ENCODE results near the gene PALLD.

PALLD gene

GRCh38 chr4:168878623-168879022 lies 381.8 kb downstream of the PALLD start:
- Histone ChIP-seq H4K20me1 (ENCODE audit: insufficient read depth, low read length) (no peaks in the 10 kb centered on the region), H2AFZ (ENCODE audit: low read length) (no peak overlapping the region), H3K4me2 (ENCODE audit: low read length) (no peak overlapping the region), H3K9me2 (ENCODE audit: low read depth, low read length) (no peaks in the 10 kb centered on the region), H3K4me3 (ENCODE audit: low read depth, low read length, poor library complexity, severe bottlenecking) (no peak overlapping the region), H3K9ac (ENCODE audit: low read length) (no peak overlapping the region), H3K36me3 (ENCODE audit: insufficient read depth, low read length) (no peaks in the 10 kb centered on the region), H3K4me1 (ENCODE audit: insufficient read depth, low read length, severe bottlenecking) (no peaks in the 10 kb centered on the region), H3K27me3 (ENCODE audit: insufficient read depth, low read length) (0 out of 2 replicates have a peak, but pooled peaks cover 3% of the 10 kb centered on the region), H3K27ac (ENCODE audit: low read depth, low read length, poor library complexity, severe bottlenecking) (no peak overlapping the region), H3F3A (ENCODE audit: insufficient read depth, low read length) (no peaks in the 10 kb centered on the region), H3K9me3 (ENCODE audit: low read length) (no peaks in the 10 kb centered on the region), H3K79me2 (ENCODE audit: insufficient read depth, low read length) (no peaks in the 10 kb centered on the region)
- TF ChIP-seq EZH2 (IDR thresholded peaks at IDR 0.05; ENCODE audit: borderline replicate concordance, low read length), result no peak

GRCh38 chr4:168879188-168879587 lies 382.3 kb downstream of the PALLD start:
- TF ChIP-seq CTCF (IDR thresholded peaks at IDR 0.05; ENCODE audit: low read length) (no peak), EZH2 (IDR thresholded peaks at IDR 0.05; ENCODE audit: borderline replicate concordance, low read length) (no peak)
- Histone ChIP-seq H3K9ac (ENCODE audit: low read length) (no peak overlapping the region), H3K9me3 (ENCODE audit: low read length) (no peaks in the 10 kb centered on the region), H3K4me3 (ENCODE audit: low read depth, low read length, poor library complexity, severe bottlenecking) (no peak overlapping the region), H3F3A (ENCODE audit: insufficient read depth, low read length) (no peaks in the 10 kb centered on the region), H3K4me2 (ENCODE audit: low read length) (no peak overlapping the region), H4K20me1 (ENCODE audit: insufficient read depth, low read length) (no peaks in the 10 kb centered on the region), H3K36me3 (ENCODE audit: insufficient read depth, low read length) (no peaks in the 10 kb centered on the region), H3K27ac (ENCODE audit: low read depth, low read length, poor library complexity, severe bottlenecking) (no peak overlapping the region), H3K27me3 (ENCODE audit: insufficient read depth, low read length) (0 out of 2 replicates have a peak, but pooled peaks cover 3% of the 10 kb centered on the region), H2AFZ (ENCODE audit: low read length) (no peak overlapping the region), H3K4me1 (ENCODE audit: insufficient read depth, low read length, severe bottlenecking) (no peaks in the 10 kb centered on the region), H3K9me2 (ENCODE audit: low read depth, low read length) (no peaks in the 10 kb centered on the region), H3K79me2 (ENCODE audit: insufficient read depth, low read length) (no peaks in the 10 kb centered on the region)

GRCh38 chr4:168880072-168880675 lies 383.3 kb downstream of the PALLD start:
- Histone ChIP-seq H3K4me2 (ENCODE audit: low read length) (no peak overlapping the region), H3K9me2 (ENCODE audit: low read depth, low read length) (no peaks in the 10 kb centered on the region), H3K79me2 (ENCODE audit: insufficient read depth, low read length) (no peaks in the 10 kb centered on the region), H3K36me3 (ENCODE audit: insufficient read depth, low read length) (no peaks in the 10 kb centered on the region), H3K4me3 (ENCODE audit: low read depth, low read length, poor library complexity, severe bottlenecking) (no peak overlapping the region), H3K4me1 (ENCODE audit: insufficient read depth, low read length, severe bottlenecking) (no peaks in the 10 kb centered on the region), H4K20me1 (ENCODE audit: insufficient read depth, low read length) (no peaks in the 10 kb centered on the region), H3F3A (ENCODE audit: insufficient read depth, low read length) (no peaks in the 10 kb centered on the region), H3K27me3 (ENCODE audit: insufficient read depth, low read length) (0 out of 2 replicates have a peak, but pooled peaks cover 3% of the 10 kb centered on the region), H3K27ac (ENCODE audit: low read depth, low read length, poor library complexity, severe bottlenecking) (no peak overlapping the region), H2AFZ (ENCODE audit: low read length) (no peak overlapping the region), H3K9ac (ENCODE audit: low read length) (no peak overlapping the region), H3K9me3 (ENCODE audit: low read length) (no peaks in the 10 kb centered on the region)
- TF ChIP-seq CTCF (IDR thresholded peaks at IDR 0.05; ENCODE audit: low read length) (no peak), EZH2 (IDR thresholded peaks at IDR 0.05; ENCODE audit: borderline replicate concordance, low read length) (no peak)
